Measurements from ENCODE around the gene CCNL2. TPM values are rescaled to one million over a fixed set of nuclear protein-coding genes. Genes with fewer than 3 reads are reported as not detected.

The CCNL2 gene
- total and polyA plus RNA-seq, 12 donors: 38.5 to 243 (median 48.0) TPM

- WGBS, 2 donors: 72 to 75% methylated on average over 20 of the region's 20 CpGs
- intact Hi-C loops (cut with DNase I): loop anchor here in 2 of 10 donors (5.0 to 10.0 kb wide), 2 partner anchors 35 to 103 kb away; partner anchors contain the start of gene VWA1 (in 1 of the 2)
- Histone ChIP-seq H3K4me3 (no peak overlapping the region), H3K36me3 (peaks cover 0 to 69% (median 47%) of the 10 kb centered on the region in 9 donors), H3K9me3 (no peaks in the 10 kb centered on the region), H3K27ac (no peak overlapping the region), H3K27me3 (no peaks in the 10 kb centered on the region), H3K4me1 (peaks cover 13 to 69% (median 46%) of the 10 kb centered on the region in 9 donors)
- DNase-seq: no peak
- ATAC-seq: no peak
- TF ChIP-seq, protein P1, sequence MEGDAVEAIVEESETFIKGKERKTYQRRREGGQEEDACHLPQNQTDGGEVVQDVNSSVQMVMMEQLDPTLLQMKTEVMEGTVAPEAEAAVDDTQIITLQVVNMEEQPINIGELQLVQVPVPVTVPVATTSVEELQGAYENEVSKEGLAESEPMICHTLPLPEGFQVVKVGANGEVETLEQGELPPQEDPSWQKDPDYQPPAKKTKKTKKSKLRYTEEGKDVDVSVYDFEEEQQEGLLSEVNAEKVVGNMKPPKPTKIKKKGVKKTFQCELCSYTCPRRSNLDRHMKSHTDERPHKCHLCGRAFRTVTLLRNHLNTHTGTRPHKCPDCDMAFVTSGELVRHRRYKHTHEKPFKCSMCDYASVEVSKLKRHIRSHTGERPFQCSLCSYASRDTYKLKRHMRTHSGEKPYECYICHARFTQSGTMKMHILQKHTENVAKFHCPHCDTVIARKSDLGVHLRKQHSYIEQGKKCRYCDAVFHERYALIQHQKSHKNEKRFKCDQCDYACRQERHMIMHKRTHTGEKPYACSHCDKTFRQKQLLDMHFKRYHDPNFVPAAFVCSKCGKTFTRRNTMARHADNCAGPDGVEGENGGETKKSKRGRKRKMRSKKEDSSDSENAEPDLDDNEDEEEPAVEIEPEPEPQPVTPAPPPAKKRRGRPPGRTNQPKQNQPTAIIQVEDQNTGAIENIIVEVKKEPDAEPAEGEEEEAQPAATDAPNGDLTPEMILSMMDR (IDR thresholded peaks at IDR 0.05): peak in 8 of 9 donors; percentile 7 to 54 (median 44)
Observed at GRCh38 chr1:1402072-1402900, 3.2 kb upstream of the CCNL2 start.

DNA sequence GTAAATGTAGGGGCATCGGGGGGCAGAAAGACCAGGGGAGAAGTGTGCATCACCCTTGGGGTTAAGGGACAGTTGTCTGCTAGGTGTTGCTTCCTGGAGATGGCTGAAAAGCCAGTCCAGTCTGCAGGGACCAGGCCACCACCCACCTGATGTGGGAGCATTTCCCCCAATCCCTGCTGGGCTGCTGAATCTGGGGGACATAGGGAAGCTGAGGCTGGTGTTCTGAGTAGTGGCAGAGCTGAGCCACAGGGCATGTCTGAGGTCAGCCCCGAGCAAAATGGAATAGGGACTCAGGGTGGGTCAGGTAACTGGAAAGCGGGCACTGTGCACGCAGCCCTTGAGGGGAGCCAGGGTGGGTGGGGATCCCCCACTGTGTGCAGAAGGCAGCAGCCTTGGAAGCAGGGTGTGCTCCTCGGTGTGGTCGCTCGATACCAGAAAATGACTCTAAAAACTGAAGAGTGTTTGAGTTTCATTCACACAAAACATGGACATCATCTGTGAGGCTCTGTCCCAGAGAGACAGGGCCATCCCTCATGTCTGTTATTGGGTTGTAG lies 2.4 kb upstream of the CCNL2 start:
- 86 to 89% methylated on average over 7 of the region's 7 CpGs for WGBS, 2 donors
- H3K4me1 ChIP-seq: peaks cover 13 to 75% (median 46%) of the 10 kb centered on the region in 9 donors
- DNase-seq: no peak
- TF ChIP-seq, protein P1 (IDR thresholded peaks at IDR 0.05): no peak
- no peak overlapping the region for H3K27ac ChIP-seq
- no peaks in the 10 kb centered on the region for H3K27me3 ChIP-seq
- no peak overlapping the region for H3K4me3 ChIP-seq
- intact Hi-C loops (cut with DNase I): loop anchor here in 2 of 10 donors (5.0 to 10.0 kb wide), 2 partner anchors 36 to 103 kb away; partner anchors contain the start of gene VWA1 (in 1 of the 2)
- H3K9me3 ChIP-seq: no peaks in the 10 kb centered on the region
- ATAC-seq: no peak
- H3K36me3 ChIP-seq: peaks cover 0 to 77% (median 54%) of the 10 kb centered on the region in 9 donors

- intact Hi-C loops (cut with DNase I): loop anchor here in 2 of 10 donors (5.0 to 10.0 kb wide), 2 partner anchors 36 to 104 kb away; partner anchors contain the start of gene VWA1 (in 1 of the 2)
- WGBS, 2 donors: 82 to 85% methylated on average over 22 of the region's 22 CpGs
- Histone ChIP-seq H3K4me1 (peaks cover 13 to 71% (median 43%) of the 10 kb centered on the region in 9 donors), H3K27ac (peak overlapping the region in 8 of 10 donors; percentile 90 to 98 (median 94)), H3K4me3 (peak overlapping the region in 9 of 10 donors; percentile 80 to 100 (median 97)), H3K27me3 (no peaks in the 10 kb centered on the region), H3K9me3 (no peaks in the 10 kb centered on the region), H3K36me3 (peaks cover 0 to 78% (median 60%) of the 10 kb centered on the region in 9 donors)
- TF ChIP-seq, protein P1 (IDR thresholded peaks at IDR 0.05): no peak
- no peak for ATAC-seq
- DNase-seq: no peak
Observed at GRCh38 chr1:1400576-1401456, 1.7 kb upstream of the CCNL2 start.
